HepG2 (cell line): Measurements from ENCODE around the gene CARS1. TPM values are rescaled to one million over a fixed set of nuclear protein-coding genes. Genes with fewer than 3 reads are reported as not detected.

ENCODE experiments used
- HNF1B ChIP-seq: sonication (generic); formaldehyde crosslinking; IDR thresholded peaks from 2 replicates; pipeline ENCODE4 v1.5.1; 2020; ENCODE audit warnings: mild to moderate bottlenecking, moderate library complexity, missing genetic modification reagents
- MAFK ChIP-seq, 2 experiments: IDR thresholded peaks in 1 of 2; conservative IDR thresholded peaks in 1 of 2; 2 replicates each; pipeline ENCODE4 v1.6.1; 2011; ENCODE audit warnings: improper control_type of control experiment in 2 of 2, low read length in 2 of 2
- MTERF4 ChIP-seq: sonication (generic); formaldehyde crosslinking; IDR thresholded peaks from 2 replicates; pipeline ENCODE4 v1.8.0; 2023; ENCODE audit warnings: mild to moderate bottlenecking, missing genetic modification reagents
- RAD21 ChIP-seq: fragments of 450-650 bp; formaldehyde crosslinking; IDR thresholded peaks from 2 replicates; pipeline ENCODE4 v1.5.0; 2020; ENCODE audit warnings: mild to moderate bottlenecking
- SMC3 ChIP-seq: IDR thresholded peaks from 2 replicates; pipeline ENCODE4 v1.6.1; 2011; ENCODE audit warnings: low read length, improper control_type of control experiment
- YY1 ChIP-seq: IDR thresholded peaks from 2 replicates; pipeline ENCODE4 v1.6.1; 2011; ENCODE audit warnings: low read length, low read depth, moderate library complexity, mild to moderate bottlenecking; ENCODE audit not compliant: insufficient read depth, insufficient replicate concordance
- ZNF12 ChIP-seq: sonication (generic); formaldehyde crosslinking; IDR thresholded peaks from 2 replicates; pipeline ENCODE4 v1.5.0; 2020; ENCODE audit warnings: missing genetic modification reagents
- polyA plus RNA-seq, 8 experiments: library from polyadenylated mRNA; depleted of rRNA in 3 of 8; stranded (reverse) in 7 of 8; unstranded in 1 of 8; fragments of >200 nt; fragmentation: Illumina TruSeq in 4 of 8; extraction: Trizol in 4 of 8; gene quantifications; 2 replicates each; pipeline versions ENCODE4 v1.2.1 to v1.2.3, GENCODE V29; 2011 to 2016; ENCODE audit warnings: low read depth in 4 of 8, missing spikeins in 1 of 8, mixed read lengths in 1 of 8; ENCODE audit not compliant: insufficient read depth in 1 of 8
- total RNA-seq, 5 experiments: library from RNA; depleted of rRNA; stranded (reverse); fragments of >200 nt; fragmentation: Illumina TruSeq; extraction: Trizol; gene quantifications; 2 replicates each; pipeline ENCODE4 v1.2.3, GENCODE V29; 2016; ENCODE audit warnings: low read depth in 1 of 5
- TF ChIP-seq, protein P1 (sequence below): sonication (generic); formaldehyde crosslinking; IDR thresholded peaks from 2 replicates; pipeline ENCODE4 v1.5.1; 2020; ENCODE audit warnings: mild to moderate bottlenecking, missing genetic modification reagents, moderate library complexity

Gene CARS1
- total and polyA plus RNA-seq, 2 of the 13 experiments (the other 11 are each of a cell fraction or from before 2014, with no cell fraction given): 33.8 to 47.0 TPM

GRCh38 chr11:3037040-3037944 is 19.9 kb downstream of the CARS1 start (continued):
- peak; percentile 85 for TF ChIP-seq RAD21 (CRISPR knock-in tag)
- peak; percentile 25 to 61; a peak in 3 of 4 replicates for TF ChIP-seq MAFK (conservative IDR thresholded peaks at IDR 0.05 in 1 of 2, IDR thresholded peaks at IDR 0.05 in 1 of 2; ENCODE audit: low read length in 2 of 2)
- TF ChIP-seq MTERF4 (CRISPR knock-in tag): 0 out of 2 replicates have a peak, but pooled peaks have one; percentile 49
- no peak for TF ChIP-seq ZNF12 (CRISPR knock-in tag)
- peak; percentile 30 for TF ChIP-seq YY1
- 0 out of 2 replicates have a peak, but pooled peaks have one; percentile 30 for TF ChIP-seq HNF1B
- TF ChIP-seq, protein P1, sequence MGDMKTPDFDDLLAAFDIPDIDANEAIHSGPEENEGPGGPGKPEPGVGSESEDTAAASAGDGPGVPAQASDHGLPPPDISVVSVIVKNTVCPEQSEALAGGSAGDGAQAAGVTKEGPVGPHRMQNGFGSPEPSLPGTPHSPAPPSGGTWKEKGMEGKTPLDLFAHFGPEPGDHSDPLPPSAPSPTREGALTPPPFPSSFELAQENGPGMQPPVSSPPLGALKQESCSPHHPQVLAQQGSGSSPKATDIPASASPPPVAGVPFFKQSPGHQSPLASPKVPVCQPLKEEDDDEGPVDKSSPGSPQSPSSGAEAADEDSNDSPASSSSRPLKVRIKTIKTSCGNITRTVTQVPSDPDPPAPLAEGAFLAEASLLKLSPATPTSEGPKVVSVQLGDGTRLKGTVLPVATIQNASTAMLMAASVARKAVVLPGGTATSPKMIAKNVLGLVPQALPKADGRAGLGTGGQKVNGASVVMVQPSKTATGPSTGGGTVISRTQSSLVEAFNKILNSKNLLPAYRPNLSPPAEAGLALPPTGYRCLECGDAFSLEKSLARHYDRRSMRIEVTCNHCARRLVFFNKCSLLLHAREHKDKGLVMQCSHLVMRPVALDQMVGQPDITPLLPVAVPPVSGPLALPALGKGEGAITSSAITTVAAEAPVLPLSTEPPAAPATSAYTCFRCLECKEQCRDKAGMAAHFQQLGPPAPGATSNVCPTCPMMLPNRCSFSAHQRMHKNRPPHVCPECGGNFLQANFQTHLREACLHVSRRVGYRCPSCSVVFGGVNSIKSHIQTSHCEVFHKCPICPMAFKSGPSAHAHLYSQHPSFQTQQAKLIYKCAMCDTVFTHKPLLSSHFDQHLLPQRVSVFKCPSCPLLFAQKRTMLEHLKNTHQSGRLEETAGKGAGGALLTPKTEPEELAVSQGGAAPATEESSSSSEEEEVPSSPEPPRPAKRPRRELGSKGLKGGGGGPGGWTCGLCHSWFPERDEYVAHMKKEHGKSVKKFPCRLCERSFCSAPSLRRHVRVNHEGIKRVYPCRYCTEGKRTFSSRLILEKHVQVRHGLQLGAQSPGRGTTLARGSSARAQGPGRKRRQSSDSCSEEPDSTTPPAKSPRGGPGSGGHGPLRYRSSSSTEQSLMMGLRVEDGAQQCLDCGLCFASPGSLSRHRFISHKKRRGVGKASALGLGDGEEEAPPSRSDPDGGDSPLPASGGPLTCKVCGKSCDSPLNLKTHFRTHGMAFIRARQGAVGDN (CRISPR knock-in tag): peak; percentile 34
- TF ChIP-seq SMC3: peak; percentile 70
